Tibial nerve (tissue), 3 donors: ENCODE measurements around the gene BOLA2B.
"Not testable (repeated sequence)": the region's sequence is repeated elsewhere in the genome, so short reads cannot be mapped to it uniquely, and the experiment has no call there.

Source experiments
- CTCF ChIP-seq, 5 experiments: fragments of 200-600 bp in 3 of 5; fragments of 450-650 bp in 2 of 5; sonication (generic) in 3 of 5; IDR thresholded peaks; one replicate each; pipeline ENCODE4 v1.5.1; 2016 to 2019; ENCODE audit warnings: antibody characterized with exemption in 5 of 5, mild to moderate bottlenecking in 3 of 5, moderate library complexity in 2 of 5
- POLR2A ChIP-seq, 2 donors: fragments of 450-650 bp; IDR thresholded peaks; one replicate each; pipeline ENCODE4 v1.6.1; 2017; ENCODE audit warnings: antibody characterized with exemption in 2 of 2, mild to moderate bottlenecking in 2 of 2, moderate library complexity in 2 of 2

GRCh38 chr16:30205541-30206236 is 12.2 kb upstream of the BOLA2B start:
- not testable (repeated sequence) for TF ChIP-seq CTCF, POLR2A (IDR thresholded peaks at IDR 0.05)
